ENCODE data around the gene HMOX2.

DNA sequence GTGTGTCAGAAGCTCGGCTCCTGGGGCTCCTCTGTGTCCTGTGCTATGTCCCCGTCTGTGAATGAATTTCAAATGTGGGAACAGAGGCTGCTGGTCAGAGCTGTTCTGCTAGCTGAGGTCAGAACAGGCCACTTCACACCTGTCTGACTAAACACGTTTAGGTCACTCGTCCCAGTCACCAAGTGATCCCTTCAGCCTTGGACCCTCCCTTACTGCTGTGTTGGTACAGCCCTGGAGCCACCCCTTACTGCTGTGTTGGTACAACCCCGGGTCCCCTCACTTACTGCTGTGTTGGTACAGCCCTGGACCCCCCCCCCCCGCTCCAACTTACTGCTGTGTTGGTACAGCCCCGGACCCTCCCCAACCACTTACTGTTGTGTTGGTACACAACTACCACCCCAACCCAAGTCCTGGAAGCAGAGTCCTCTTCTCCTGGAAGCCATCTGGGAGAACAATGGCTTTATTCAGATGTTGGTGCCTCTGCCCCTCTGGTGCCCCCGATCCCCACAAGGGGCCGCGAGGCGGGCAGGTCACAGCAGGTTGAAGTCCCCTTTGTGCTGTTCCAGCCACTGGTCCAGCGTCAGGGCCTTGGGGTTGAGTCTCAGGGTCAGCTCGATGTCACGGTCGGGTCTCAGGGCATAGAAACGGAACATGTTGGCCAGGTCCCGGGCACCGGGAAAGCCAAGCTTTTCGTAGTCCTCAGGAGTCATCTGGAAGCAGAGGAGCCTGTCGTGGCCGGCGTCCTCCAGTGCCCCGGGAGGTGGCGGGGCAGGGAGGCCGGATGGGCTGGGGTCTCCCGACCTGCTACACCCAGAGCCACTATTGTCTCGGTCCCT lies 14.7 kb upstream of the HMOX2 start:
- TF ChIP-seq, protein P1, sequence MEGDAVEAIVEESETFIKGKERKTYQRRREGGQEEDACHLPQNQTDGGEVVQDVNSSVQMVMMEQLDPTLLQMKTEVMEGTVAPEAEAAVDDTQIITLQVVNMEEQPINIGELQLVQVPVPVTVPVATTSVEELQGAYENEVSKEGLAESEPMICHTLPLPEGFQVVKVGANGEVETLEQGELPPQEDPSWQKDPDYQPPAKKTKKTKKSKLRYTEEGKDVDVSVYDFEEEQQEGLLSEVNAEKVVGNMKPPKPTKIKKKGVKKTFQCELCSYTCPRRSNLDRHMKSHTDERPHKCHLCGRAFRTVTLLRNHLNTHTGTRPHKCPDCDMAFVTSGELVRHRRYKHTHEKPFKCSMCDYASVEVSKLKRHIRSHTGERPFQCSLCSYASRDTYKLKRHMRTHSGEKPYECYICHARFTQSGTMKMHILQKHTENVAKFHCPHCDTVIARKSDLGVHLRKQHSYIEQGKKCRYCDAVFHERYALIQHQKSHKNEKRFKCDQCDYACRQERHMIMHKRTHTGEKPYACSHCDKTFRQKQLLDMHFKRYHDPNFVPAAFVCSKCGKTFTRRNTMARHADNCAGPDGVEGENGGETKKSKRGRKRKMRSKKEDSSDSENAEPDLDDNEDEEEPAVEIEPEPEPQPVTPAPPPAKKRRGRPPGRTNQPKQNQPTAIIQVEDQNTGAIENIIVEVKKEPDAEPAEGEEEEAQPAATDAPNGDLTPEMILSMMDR (IDR thresholded peaks at IDR 0.05): no peak
- no peak for TF ChIP-seq ZNF138 (CRISPR knock-in tag; conservative IDR thresholded peaks at IDR 0.05)

Data from WTC11 (cell line).